CD14-positive monocyte (primary cell): ENCODE measurements around the gene TMEM86B. TPM values are rescaled to one million over a fixed set of nuclear protein-coding genes. Genes with fewer than 3 reads are reported as not detected.

Source experiments
- DNase-seq, 3 donors: peaks; one replicate each; pipeline ENCODE4 v3.0.0-alpha.2; 2011 to 2022
- H2AFZ ChIP-seq: 2 replicates; pipeline ENCODE4 v1.6.0; 2012; ENCODE audit warnings: mild to moderate bottlenecking, low read depth, low read length, inconsistent platforms; ENCODE audit not compliant: insufficient read depth, poor library complexity, severe bottlenecking
- H3K27ac ChIP-seq, 2 donors: 1 replicate in 1 of 2; 2 replicates in 1 of 2; pipeline ENCODE4 v1.5.1; 2012 to 2013; ENCODE audit warnings: low read length in 2 of 2, control low read depth in 1 of 2, inconsistent platforms in 1 of 2, low read depth in 1 of 2, mild to moderate bottlenecking in 1 of 2
- H3K27me3 ChIP-seq, 2 donors: one replicate each; pipeline versions ENCODE4 v1.6.0 to v1.6.1; 2011 to 2013; ENCODE audit warnings: low read length in 2 of 2; ENCODE audit not compliant: control insufficient read depth in 2 of 2, insufficient read depth in 2 of 2
- H3K36me3 ChIP-seq, 2 donors: replicated peaks in 1 of 2; 1 replicate in 1 of 2; 2 replicates in 1 of 2; pipeline versions ENCODE4 v1.5.1 to v1.6.1; 2012 to 2013; ENCODE audit warnings: low read length in 2 of 2, control low read depth in 1 of 2, inconsistent platforms in 1 of 2, mild to moderate bottlenecking in 1 of 2; ENCODE audit not compliant: insufficient read depth in 2 of 2, control insufficient read depth in 1 of 2
- H3K4me1 ChIP-seq, 2 donors: 1 replicate in 1 of 2; 2 replicates in 1 of 2; pipeline versions ENCODE4 v1.5.1 to v1.6.1; 2012 to 2013; ENCODE audit warnings: low read length in 2 of 2, control low read depth in 1 of 2, inconsistent platforms in 1 of 2, mild to moderate bottlenecking in 1 of 2, moderate library complexity in 1 of 2; ENCODE audit not compliant: insufficient read depth in 2 of 2, control insufficient read depth in 1 of 2
- H3K4me2 ChIP-seq: replicated peaks from 2 replicates; pipeline ENCODE3; 2012; ENCODE audit warnings: low read length, moderate library complexity, mild to moderate bottlenecking; ENCODE audit not compliant: poor library complexity, severe bottlenecking; ENCODE audit errors: extremely low read depth
- H3K4me3 ChIP-seq, 3 experiments: fragments of 200-600 bp in 1 of 3; sonication (generic) in 1 of 3; replicated peaks in 1 of 3; 1 replicate in 2 of 3; 2 replicates in 1 of 3; pipeline ENCODE4 v1.5.1; 2011 to 2013; ENCODE audit warnings: low read length in 3 of 3, mild to moderate bottlenecking in 3 of 3, control low read depth in 2 of 3, low read depth in 2 of 3, inconsistent platforms in 1 of 3, moderate library complexity in 1 of 3
- H3K79me2 ChIP-seq: 2 replicates; pipeline ENCODE4 v1.6.0; 2012; ENCODE audit warnings: mild to moderate bottlenecking, control low read depth, inconsistent platforms, low read length, moderate library complexity; ENCODE audit not compliant: insufficient read depth
- H3K9ac ChIP-seq: 2 replicates; pipeline ENCODE4 v1.6.0; 2017; ENCODE audit warnings: low read length, mild to moderate bottlenecking; ENCODE audit not compliant: insufficient read depth, poor library complexity, severe bottlenecking
- H3K9me3 ChIP-seq, 2 donors: replicated peaks in 1 of 2; 1 replicate in 1 of 2; 2 replicates in 1 of 2; pipeline versions ENCODE4 v1.5.1 to v1.6.1; 2012 to 2013; ENCODE audit warnings: low read length in 2 of 2, control low read depth in 1 of 2; ENCODE audit not compliant: control insufficient read depth in 1 of 2, insufficient read depth in 1 of 2
- H4K20me1 ChIP-seq: 2 replicates; pipeline ENCODE4 v1.6.0; 2012; ENCODE audit warnings: mild to moderate bottlenecking, low read length, control low read depth, moderate library complexity; ENCODE audit not compliant: insufficient read depth
- H3K27ac Mint-ChIP-seq, 7 donors: one replicate each; pipeline ENCODE4 v1.8.0; 2020; ENCODE audit warnings: mild to moderate bottlenecking in 7 of 7, mixed read lengths in 7 of 7, moderate library complexity in 6 of 7, inconsistent platforms in 2 of 7
- H3K27me3 Mint-ChIP-seq, 3 donors: one replicate each; pipeline ENCODE4 v1.8.0; 2021 to 2022; ENCODE audit warnings: low read depth in 3 of 3, mild to moderate bottlenecking in 3 of 3, mixed read lengths in 3 of 3, moderate library complexity in 3 of 3, inconsistent platforms in 1 of 3
- H3K36me3 Mint-ChIP-seq, 2 donors: one replicate each; pipeline ENCODE4 v1.8.0; 2020; ENCODE audit warnings: mixed read lengths in 2 of 2, inconsistent platforms in 1 of 2, mild to moderate bottlenecking in 1 of 2
- H3K4me1 Mint-ChIP-seq: one replicate; pipeline ENCODE4 v1.8.0; 2020; ENCODE audit warnings: mild to moderate bottlenecking, mixed read lengths
- H3K4me3 Mint-ChIP-seq, 2 donors: one replicate each; pipeline ENCODE4 v1.8.0; 2020; ENCODE audit warnings: mild to moderate bottlenecking in 2 of 2, mixed read lengths in 2 of 2, moderate library complexity in 1 of 2
- H3K9me3 Mint-ChIP-seq, 7 donors: one replicate each; pipeline ENCODE4 v1.8.0; 2020 to 2022; ENCODE audit warnings: mixed read lengths in 7 of 7, mild to moderate bottlenecking in 6 of 7, moderate library complexity in 6 of 7, inconsistent platforms in 2 of 7
- CTCF ChIP-seq: fragments of 200-600 bp; IDR thresholded peaks from one replicate; pipeline ENCODE4 v1.8.0; 2022; ENCODE audit warnings: antibody characterized with exemption, mild to moderate bottlenecking
- WGBS: methylation state at CpG from one replicate; pipeline ENCODE4 v1.1.5; 2013; ENCODE audit warnings: missing lambda C conversion rate; ENCODE audit not compliant: insufficient coverage; 5-methylcytosine and 5-hydroxymethylcytosine counted together
- intact Hi-C, 2 donors: fragments of 100-400 bp; cut with micrococcal nuclease; formaldehyde crosslinking; loops; one replicate each; pipeline versions ENCODE4 v1.15.0 to v1.15.1; 2023
- polyA plus RNA-seq, 3 donors: library from polyadenylated mRNA; depleted of rRNA in 1 of 3; unstranded in 2 of 3; stranded (reverse) in 1 of 3; fragments of 300-500 nt in 2 of 3; fragments of >200 nt in 1 of 3; fragmentation: Illumina TruSeq in 2 of 3; gene quantifications; 1 replicate in 2 of 3; 2 replicates in 1 of 3; pipeline ENCODE4 v1.2.3, GENCODE V29; 2012 to 2021

The TMEM86B gene
- polyA plus RNA-seq, 3 donors: 0.16 to 10.7 (median 0.38) TPM

GRCh38 chr19:55257461-55258420 is 29.2 kb upstream of the TMEM86B start:
- H3K9ac ChIP-seq: peak overlapping the region; percentile 93
- H3K4me2 ChIP-seq: peak overlapping the region; percentile 89
- Mint-ChIP-seq H3K27me3 (no peaks in the 10 kb centered on the region), H3K36me3 (peaks cover 8 to 17% of the 10 kb centered on the region in 2 donors), H3K4me3 (peak overlapping the region; percentile 98 to 100), H3K9me3 (peaks cover 0 to 4% (median 0%) of the 10 kb centered on the region in 7 donors), H3K27ac (peak overlapping the region; percentile 92 to 99 (median 97)), H3K4me1 (peaks cover 59% of the 10 kb centered on the region)
- under 1% methylated on average over 51 of the region's 51 CpGs for WGBS
- peak overlapping the region; percentile 19 for H2AFZ ChIP-seq
- H3K36me3 ChIP-seq: peaks cover 0 to 9% of the 10 kb centered on the region in 2 donors
- H3K4me3 ChIP-seq: peak overlapping the region; percentile 61 to 94 (median 66)
- no peak for TF ChIP-seq CTCF
- peaks cover 54% of the 10 kb centered on the region for H4K20me1 ChIP-seq
- H3K27ac ChIP-seq: peak overlapping the region; percentile 61 to 92
- intact Hi-C loops: loop anchor here (1.0 to 10.0 kb wide), 4 partner anchors 21 to 143 kb away; partner anchors contain the start of genes KMT5C (in 1 of the 2) and PPP1R12C (in 1 of the 2)
- H3K9me3 ChIP-seq: peaks cover 0 to 3% of the 10 kb centered on the region in 2 donors
- no peaks in the 10 kb centered on the region for H3K27me3 ChIP-seq
- peaks cover 62% of the 10 kb centered on the region for H3K79me2 ChIP-seq
- H3K4me1 ChIP-seq: peaks cover 57 to 62% of the 10 kb centered on the region in 2 donors
- peak in 2 of 3 donors; percentile 26 to 37 for DNase-seq
